Measurements from ENCODE around the gene APOM.
A peak's percentile ranks its signal among the peaks of the same experiment; 100 is the strongest.

Gene APOM

DNA sequence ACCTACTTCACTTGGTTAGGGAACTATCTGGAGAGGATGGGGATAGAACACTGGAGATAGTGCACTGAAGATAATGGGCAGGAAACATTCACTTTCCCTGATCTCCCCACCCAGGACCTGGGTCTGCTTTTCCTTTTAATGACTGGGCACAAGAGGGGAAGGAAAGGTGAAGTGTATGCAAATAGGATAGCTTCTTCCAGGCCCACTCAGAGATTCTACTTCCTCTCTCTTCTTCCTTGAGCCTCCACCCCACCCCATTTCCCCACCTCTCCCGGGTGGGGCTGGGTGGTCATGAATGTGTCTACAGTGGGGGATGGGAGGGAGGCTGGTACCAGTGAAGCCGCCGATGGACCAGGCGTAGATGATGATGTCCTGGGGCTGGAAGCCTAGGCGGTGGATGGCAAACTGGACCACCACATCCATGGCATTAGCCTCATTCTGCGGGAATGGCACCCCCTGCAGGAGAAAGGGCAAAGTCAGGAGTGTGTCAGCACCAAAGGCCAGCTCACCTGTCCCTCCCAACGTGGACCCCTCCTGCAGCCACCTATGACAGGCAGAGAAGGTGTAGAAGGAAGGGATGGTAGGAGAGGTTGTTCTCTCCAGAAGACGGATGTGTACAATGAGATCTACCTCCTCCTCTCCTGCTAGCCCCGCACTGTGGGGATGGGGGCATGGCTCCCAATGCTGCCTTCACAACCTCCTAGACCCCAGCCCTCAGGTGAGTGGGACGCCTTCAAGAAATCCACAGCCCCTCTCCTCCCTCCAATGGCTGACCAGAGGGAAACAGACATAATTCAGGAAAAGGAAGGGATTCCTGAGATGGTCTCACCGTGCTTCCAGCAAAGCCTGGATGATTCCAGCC lies 33.8 kb downstream of the APOM start:
- peaks cover 53% of the 10 kb centered on the region for H3K36me3 ChIP-seq (ENCODE audit: control insufficient read depth, low read length)
- no peak for TF ChIP-seq EZH2phosphoT487 (IDR thresholded peaks at IDR 0.05; ENCODE audit: borderline replicate concordance, low read length)
- TF ChIP-seq, protein P1, sequence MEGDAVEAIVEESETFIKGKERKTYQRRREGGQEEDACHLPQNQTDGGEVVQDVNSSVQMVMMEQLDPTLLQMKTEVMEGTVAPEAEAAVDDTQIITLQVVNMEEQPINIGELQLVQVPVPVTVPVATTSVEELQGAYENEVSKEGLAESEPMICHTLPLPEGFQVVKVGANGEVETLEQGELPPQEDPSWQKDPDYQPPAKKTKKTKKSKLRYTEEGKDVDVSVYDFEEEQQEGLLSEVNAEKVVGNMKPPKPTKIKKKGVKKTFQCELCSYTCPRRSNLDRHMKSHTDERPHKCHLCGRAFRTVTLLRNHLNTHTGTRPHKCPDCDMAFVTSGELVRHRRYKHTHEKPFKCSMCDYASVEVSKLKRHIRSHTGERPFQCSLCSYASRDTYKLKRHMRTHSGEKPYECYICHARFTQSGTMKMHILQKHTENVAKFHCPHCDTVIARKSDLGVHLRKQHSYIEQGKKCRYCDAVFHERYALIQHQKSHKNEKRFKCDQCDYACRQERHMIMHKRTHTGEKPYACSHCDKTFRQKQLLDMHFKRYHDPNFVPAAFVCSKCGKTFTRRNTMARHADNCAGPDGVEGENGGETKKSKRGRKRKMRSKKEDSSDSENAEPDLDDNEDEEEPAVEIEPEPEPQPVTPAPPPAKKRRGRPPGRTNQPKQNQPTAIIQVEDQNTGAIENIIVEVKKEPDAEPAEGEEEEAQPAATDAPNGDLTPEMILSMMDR (IDR thresholded peaks at IDR 0.05; ENCODE audit: low read depth, low read length, poor library complexity, severe bottlenecking), result peak; percentile 82

DNA sequence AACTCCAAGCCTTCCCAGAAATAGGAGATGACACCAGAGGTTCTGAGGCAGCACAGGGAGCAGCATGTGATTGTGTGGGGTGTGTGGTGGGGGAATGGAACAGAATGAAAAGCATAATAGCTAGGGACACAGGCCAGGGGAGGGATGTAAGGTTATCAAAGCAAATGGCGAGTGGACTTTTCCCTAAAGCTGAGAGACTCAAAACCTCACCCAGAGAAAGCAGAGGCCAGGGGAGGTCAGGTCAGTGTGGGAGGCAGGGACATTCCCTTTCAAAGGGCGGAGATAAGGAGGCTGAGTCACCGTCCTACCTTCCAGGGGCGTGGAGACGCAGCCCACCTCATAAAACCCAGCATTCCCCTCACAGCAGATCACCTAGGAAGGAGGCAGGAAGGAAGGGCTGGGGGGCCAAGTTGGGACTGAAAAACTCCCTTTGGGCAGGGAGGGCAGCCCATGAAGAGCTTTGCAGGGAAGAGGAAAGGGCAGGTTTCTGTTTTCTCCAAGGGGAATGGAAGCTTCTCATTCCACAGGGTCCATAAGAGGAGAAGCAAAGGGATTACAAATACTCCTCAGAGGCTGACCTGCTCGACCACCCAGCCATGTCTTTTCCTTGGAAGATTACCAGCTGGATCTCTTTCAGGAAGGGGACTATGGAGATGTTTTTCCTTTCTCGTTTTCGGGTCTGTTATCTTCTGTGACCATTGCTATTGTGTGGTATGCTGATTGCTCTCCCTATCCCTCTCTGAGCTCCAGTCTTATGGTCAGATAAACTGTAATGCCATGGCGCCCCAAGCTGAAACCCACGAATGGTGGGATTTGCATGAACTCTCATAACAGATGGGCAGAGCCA lies 34.8 kb downstream of the APOM start:
- no peak overlapping the region for H3K4me3 ChIP-seq (ENCODE audit: low read length)

More for the DNA sequence above, 33.8 kb downstream of the APOM start:
- no peaks in the 10 kb centered on the region for H3K9me3 ChIP-seq (ENCODE audit: control insufficient read depth, insufficient read depth, low read length)
- no peaks in the 10 kb centered on the region for H3K9me2 ChIP-seq (replicated peaks; ENCODE audit: control insufficient read depth, low read length)
- no peaks in the 10 kb centered on the region; the same call in 1 of the 2 replicates for H3F3A ChIP-seq (ENCODE audit: control insufficient read depth, insufficient read depth)
- no peaks in the 10 kb centered on the region for H3K27me3 ChIP-seq (ENCODE audit: control insufficient read depth, low read length)
- no peaks in the 10 kb centered on the region for H3K79me2 ChIP-seq (ENCODE audit: control insufficient read depth, low read length)
- H3K4me1 ChIP-seq (ENCODE audit: control insufficient read depth, low read length), result peaks cover 15% of the 10 kb centered on the region
- H3K4me3 ChIP-seq (ENCODE audit: low read length), result peak overlapping the region; percentile 6; the same call in 1 of the 2 replicates
- peak overlapping the region; percentile 49 for H3K4me2 ChIP-seq (ENCODE audit: low read length)
- no peak overlapping the region for H3K27ac ChIP-seq (ENCODE audit: low read depth, low read length)
- no peaks in the 10 kb centered on the region for H4K20me1 ChIP-seq (ENCODE audit: control insufficient read depth, insufficient read depth, low read depth, low read length)

GRCh38 chr6:31691078-31691463 lies 35.4 kb downstream of the APOM start:
- no peaks in the 10 kb centered on the region for H3K79me2 ChIP-seq (ENCODE audit: control insufficient read depth, low read length)
- no peaks in the 10 kb centered on the region for H3K9me2 ChIP-seq (replicated peaks; ENCODE audit: control insufficient read depth, low read length)
- H3K27ac ChIP-seq (ENCODE audit: low read depth, low read length), result no peak overlapping the region
- H3K4me3 ChIP-seq (ENCODE audit: low read length), result no peak overlapping the region
- H3K9me3 ChIP-seq (ENCODE audit: control insufficient read depth, insufficient read depth, low read length), result no peaks in the 10 kb centered on the region
- H3K36me3 ChIP-seq (ENCODE audit: control insufficient read depth, low read length), result peaks cover 60% of the 10 kb centered on the region
- H3K4me1 ChIP-seq (ENCODE audit: control insufficient read depth, low read length), result peaks cover 15% of the 10 kb centered on the region
- no peak overlapping the region for H3K4me2 ChIP-seq (ENCODE audit: low read length)
- H4K20me1 ChIP-seq (ENCODE audit: control insufficient read depth, insufficient read depth, low read depth, low read length), result no peaks in the 10 kb centered on the region
- H3F3A ChIP-seq (ENCODE audit: control insufficient read depth, insufficient read depth), result no peaks in the 10 kb centered on the region; the same call in 1 of the 2 replicates
- no peaks in the 10 kb centered on the region for H3K27me3 ChIP-seq (ENCODE audit: control insufficient read depth, low read length)
- no peak for TF ChIP-seq EZH2phosphoT487 (IDR thresholded peaks at IDR 0.05; ENCODE audit: borderline replicate concordance, low read length)
- TF ChIP-seq, protein P1 (IDR thresholded peaks at IDR 0.05; ENCODE audit: low read depth, low read length, poor library complexity, severe bottlenecking), result no peak

More for the DNA sequence above, 34.8 kb downstream of the APOM start:
- Histone ChIP-seq H3K27ac (ENCODE audit: low read depth, low read length) (no peak overlapping the region), H4K20me1 (ENCODE audit: control insufficient read depth, insufficient read depth, low read depth, low read length) (no peaks in the 10 kb centered on the region), H3K4me2 (ENCODE audit: low read length) (peak overlapping the region; percentile 49; the same call in 1 of the 2 replicates), H3F3A (ENCODE audit: control insufficient read depth, insufficient read depth) (no peaks in the 10 kb centered on the region; the same call in 1 of the 2 replicates), H3K4me1 (ENCODE audit: control insufficient read depth, low read length) (peaks cover 15% of the 10 kb centered on the region), H3K79me2 (ENCODE audit: control insufficient read depth, low read length) (no peaks in the 10 kb centered on the region), H3K9me3 (ENCODE audit: control insufficient read depth, insufficient read depth, low read length) (no peaks in the 10 kb centered on the region), H3K36me3 (ENCODE audit: control insufficient read depth, low read length) (peaks cover 60% of the 10 kb centered on the region), H3K27me3 (ENCODE audit: control insufficient read depth, low read length) (no peaks in the 10 kb centered on the region), H3K9me2 (replicated peaks; ENCODE audit: control insufficient read depth, low read length) (no peaks in the 10 kb centered on the region)
- TF ChIP-seq, protein P1 (IDR thresholded peaks at IDR 0.05; ENCODE audit: low read depth, low read length, poor library complexity, severe bottlenecking), result no peak
- TF ChIP-seq EZH2phosphoT487 (IDR thresholded peaks at IDR 0.05; ENCODE audit: borderline replicate concordance, low read length), result no peak

Data from DOHH2 (cell line).